K562 (cell line): ENCODE measurements around the gene PON3. TPM values are rescaled to one million over a fixed set of nuclear protein-coding genes. Genes with fewer than 3 reads are reported as not detected.

Experiments used
- BRCA1 ChIP-seq, 2 experiments: fragments of 450-650 bp in 1 of 2; sonication (generic) in 1 of 2; formaldehyde crosslinking in 1 of 2; IDR thresholded peaks; 2 replicates each; pipeline versions ENCODE4 v1.5.0 to v1.6.1; 2017 to 2020; ENCODE audit warnings: mild to moderate bottlenecking in 1 of 2, missing genetic modification reagents in 1 of 2
- BRF2 ChIP-seq: IDR thresholded peaks from 3 replicates; pipeline ENCODE4 v1.6.1; 2011; ENCODE audit warnings: borderline replicate concordance, mild to moderate bottlenecking; ENCODE audit not compliant: insufficient read length, insufficient read depth
- NR4A1 ChIP-seq, 2 experiments: fragments of 250-450 bp in 1 of 2; fragments of 450-650 bp in 1 of 2; sonication (Bioruptor Pico) in 1 of 2; IDR thresholded peaks; 2 replicates each; pipeline versions ENCODE4 v1.4.0 to v1.6.1; 2016 to 2020; ENCODE audit warnings: mild to moderate bottlenecking in 2 of 2, missing compliant biosample characterization in 1 of 2, missing genetic modification characterization in 1 of 2, moderate library complexity in 1 of 2
- PPARD ChIP-seq: fragments of 250-450 bp; sonication (Bioruptor Pico); IDR thresholded peaks from 2 replicates; pipeline ENCODE4 v1.8.0; 2022; ENCODE audit warnings: inconsistent platforms, mild to moderate bottlenecking, moderate library complexity
- PRDM10 ChIP-seq: fragments of 450-650 bp; IDR thresholded peaks from 2 replicates; pipeline ENCODE4 v1.6.1; 2018; ENCODE audit not compliant: partially characterized antibody
- SRF ChIP-seq, 2 experiments: fragments of 250-450, 450-650 bp in 1 of 2; sonication (Bioruptor Pico) in 1 of 2; sonication (generic) in 1 of 2; formaldehyde crosslinking; IDR thresholded peaks; 2 replicates each; pipeline versions ENCODE4 v1.5.0 to v1.5.1; 2020 to 2022; ENCODE audit warnings: mild to moderate bottlenecking in 1 of 2, missing genetic modification reagents in 1 of 2
- TOE1 ChIP-seq, 2 experiments: fragments of 450-650 bp in 1 of 2; sonication (generic) in 1 of 2; formaldehyde crosslinking in 1 of 2; IDR thresholded peaks; 2 replicates each; pipeline versions ENCODE4 v1.7.1 to v1.8.0; 2016 to 2022; ENCODE audit warnings: borderline replicate concordance in 2 of 2, mild to moderate bottlenecking in 2 of 2, antibody characterized with exemption in 1 of 2, inconsistent platforms in 1 of 2, low read depth in 1 of 2, missing genetic modification reagents in 1 of 2, moderate library complexity in 1 of 2
- VEZF1 ChIP-seq: fragments of 200-800 bp; sonication (Bioruptor generic); IDR thresholded peaks from 2 replicates; pipeline ENCODE4 v1.6.1; 2017; ENCODE audit warnings: missing genetic modification characterization, missing compliant biosample characterization
- polyA plus RNA-seq, 8 experiments: library from polyadenylated mRNA; depleted of rRNA in 4 of 8; stranded (reverse) in 5 of 8; unstranded in 3 of 8; fragments of >200 nt; fragmentation: Nextera tagmentation in 2 of 8; fragmentation: Illumina TruSeq in 1 of 8; extraction: Ambion mirVana in 2 of 8; extraction: Trizol in 1 of 8; gene quantifications; 2 replicates each; pipeline versions ENCODE4 v1.2.1 to v1.2.3, GENCODE V29; 2011 to 2014; ENCODE audit warnings: inconsistent platforms in 1 of 8, missing spikeins in 1 of 8
- total RNA-seq, 7 experiments: library from RNA; depleted of rRNA in 6 of 7; stranded (reverse); fragments of >200 nt in 6 of 7; fragmentation: Illumina TruSeq in 2 of 7; extraction: Trizol in 2 of 7; gene quantifications; 2 replicates each; pipeline versions ENCODE4 v1.2.1 to v1.2.3, GENCODE V29; 2011 to 2021; ENCODE audit warnings: low replicate concordance in 1 of 7

Gene PON3
- total and polyA plus RNA-seq, 9 of the 15 experiments (the other 6 are each of a cell fraction or from before 2014, with no cell fraction given): 0.15 to 0.38 (median 0.18) TPM; not detected in 6

GRCh38 chr7:95367606-95368005 is 28.6 kb downstream of the PON3 start (continued):
- TF ChIP-seq VEZF1 (CRISPR knock-in tag) (no peak), TOE1 (IDR thresholded peaks at IDR 0.05; ENCODE audit: borderline replicate concordance) (no peak), TOE1 (CRISPR knock-in tag; IDR thresholded peaks at IDR 0.05; ENCODE audit: borderline replicate concordance, low read depth) (no peak), NR4A1 (CRISPR knock-in tag; IDR thresholded peaks at IDR 0.05) (no peak), NR4A1 (tag; IDR thresholded peaks at IDR 0.05) (no peak), BRF2 (no peak), PPARD (no peak), BRCA1 (IDR thresholded peaks at IDR 0.05) (no peak), BRCA1 (CRISPR knock-in tag; IDR thresholded peaks at IDR 0.05) (no peak), PRDM10 (no peak), SRF (CRISPR knock-in tag; IDR thresholded peaks at IDR 0.05) (no peak)
